ENCODE measurements around the gene ARHGAP19. TPM values are rescaled to one million over a fixed set of nuclear protein-coding genes. Genes with fewer than 3 reads are reported as not detected.

The ARHGAP19 gene
- polyA plus RNA-seq, 3 donors, result 8.3 to 10.6 (median 10.2) TPM

- Histone ChIP-seq H3K27me3 (ENCODE audit: control insufficient read depth in 2 of 2, insufficient read depth in 2 of 2, low read length in 2 of 2) (no peaks in the 10 kb centered on the region), H4K20me1 (ENCODE audit: insufficient read depth, low read length) (no peaks in the 10 kb centered on the region), H3K4me1 (ENCODE audit: control insufficient read depth in 1 of 2, insufficient read depth in 2 of 2, low read length in 2 of 2) (no peaks in the 10 kb centered on the region), H3K4me2 (replicated peaks; ENCODE audit: extremely low read depth, low read length, poor library complexity, severe bottlenecking) (no peak overlapping the region), H3K4me3 (replicated peaks in 1 of 3; ENCODE audit: low read depth in 2 of 3, low read length in 3 of 3) (no peak overlapping the region), H3K9ac (ENCODE audit: insufficient read depth, low read length, poor library complexity, severe bottlenecking) (no peak overlapping the region), H3K36me3 (replicated peaks in 1 of 2; ENCODE audit: control insufficient read depth in 1 of 2, insufficient read depth in 2 of 2, low read length in 2 of 2) (no peaks in the 10 kb centered on the region), H3K27ac (ENCODE audit: low read depth in 1 of 2, low read length in 2 of 2) (no peak overlapping the region), H3K79me2 (ENCODE audit: insufficient read depth, low read length) (no peaks in the 10 kb centered on the region), H3K9me3 (replicated peaks in 1 of 2; ENCODE audit: control insufficient read depth in 1 of 2, insufficient read depth in 1 of 2, low read length in 2 of 2) (no peaks in the 10 kb centered on the region), H2AFZ (ENCODE audit: insufficient read depth, low read depth, low read length, poor library complexity, severe bottlenecking) (no peak overlapping the region)
- no peak for TF ChIP-seq CTCF (IDR thresholded peaks at IDR 0.05)
- DNase-seq, result no peak
- WGBS (ENCODE audit: insufficient coverage), result 97% methylated on average over 6 of the region's 6 CpGs
- intact Hi-C loops (cut with micrococcal nuclease), result loop anchor here in 1 of 2 donors (5.0 kb wide), 1 partner anchor 135 kb away; no protein-coding TSS in a partner anchor
- no peak overlapping the region for H3K4me3 Mint-ChIP-seq
- H3K27me3 Mint-ChIP-seq (ENCODE audit: low read depth in 3 of 3), result peaks cover 6 to 8% (median 7%) of the 10 kb centered on the region in 3 donors
- H3K27ac Mint-ChIP-seq, result no peak overlapping the region
- H3K36me3 Mint-ChIP-seq, result no peaks in the 10 kb centered on the region
- peaks cover 0 to 3% (median 0%) of the 10 kb centered on the region in 7 donors for H3K9me3 Mint-ChIP-seq
- H3K4me1 Mint-ChIP-seq, result peaks cover 4% of the 10 kb centered on the region
These were observed 85.3 kb downstream of the ARHGAP19 start for GRCh38 chr10:97207131-97207530.

GRCh38 chr10:97204826-97205679 is 87.4 kb downstream of the ARHGAP19 start:
- Mint-ChIP-seq H3K9me3 (peaks cover 0 to 3% (median 0%) of the 10 kb centered on the region in 7 donors), H3K27me3 (ENCODE audit: low read depth in 3 of 3) (peaks cover 6 to 11% (median 9%) of the 10 kb centered on the region in 3 donors), H3K4me3 (no peak overlapping the region), H3K27ac (no peak overlapping the region), H3K36me3 (no peaks in the 10 kb centered on the region), H3K4me1 (peaks cover 4% of the 10 kb centered on the region)
- no peak for DNase-seq
- Histone ChIP-seq H3K79me2 (ENCODE audit: insufficient read depth, low read length) (no peaks in the 10 kb centered on the region), H3K27ac (ENCODE audit: low read depth in 1 of 2, low read length in 2 of 2) (no peak overlapping the region), H3K9me3 (replicated peaks in 1 of 2; ENCODE audit: control insufficient read depth in 1 of 2, insufficient read depth in 1 of 2, low read length in 2 of 2) (no peaks in the 10 kb centered on the region), H2AFZ (ENCODE audit: insufficient read depth, low read depth, low read length, poor library complexity, severe bottlenecking) (no peak overlapping the region), H3K4me3 (replicated peaks in 1 of 3; ENCODE audit: low read depth in 2 of 3, low read length in 3 of 3) (no peak overlapping the region), H3K36me3 (replicated peaks in 1 of 2; ENCODE audit: control insufficient read depth in 1 of 2, insufficient read depth in 2 of 2, low read length in 2 of 2) (no peaks in the 10 kb centered on the region), H3K9ac (ENCODE audit: insufficient read depth, low read length, poor library complexity, severe bottlenecking) (no peak overlapping the region), H3K27me3 (ENCODE audit: control insufficient read depth in 2 of 2, insufficient read depth in 2 of 2, low read length in 2 of 2) (no peaks in the 10 kb centered on the region), H3K4me1 (ENCODE audit: control insufficient read depth in 1 of 2, insufficient read depth in 2 of 2, low read length in 2 of 2) (no peaks in the 10 kb centered on the region), H4K20me1 (ENCODE audit: insufficient read depth, low read length) (no peaks in the 10 kb centered on the region), H3K4me2 (replicated peaks; ENCODE audit: extremely low read depth, low read length, poor library complexity, severe bottlenecking) (no peak overlapping the region)
- WGBS (ENCODE audit: insufficient coverage), result 95% methylated on average over 13 of the region's 14 CpGs
- intact Hi-C loops (cut with micrococcal nuclease), result loop anchor here in 1 of 2 donors (5.0 kb wide), 1 partner anchor 133 kb away; no protein-coding TSS in a partner anchor
- no peak for TF ChIP-seq CTCF (IDR thresholded peaks at IDR 0.05)
